H9 (cell line): ENCODE measurements around the gene ITGA2. TPM values are rescaled to one million over a fixed set of nuclear protein-coding genes. Genes with fewer than 3 reads are reported as not detected.

ENCODE experiments used
- DNase-seq: peaks from one replicate; pipeline ENCODE4 v3.0.0-alpha.2; 2017
- H2AFZ ChIP-seq: one replicate; pipeline ENCODE4 v1.6.1; 2013; ENCODE audit warnings: mild to moderate bottlenecking, low read length, control low read depth, moderate library complexity
- H2AK5ac ChIP-seq: 2 replicates; pipeline ENCODE4 v1.6.1; 2013; ENCODE audit warnings: low read length, control low read depth, mixed read lengths; ENCODE audit not compliant: insufficient read length
- H2BK120ac ChIP-seq: one replicate; pipeline ENCODE4 v1.6.1; 2013; ENCODE audit warnings: low read depth, mild to moderate bottlenecking, low read length, control low read depth, inconsistent platforms; ENCODE audit not compliant: poor library complexity, severe bottlenecking
- H2BK12ac ChIP-seq: 2 replicates; pipeline ENCODE4 v1.6.1; 2013; ENCODE audit warnings: low read length, control low read depth, mixed read lengths, low read depth; ENCODE audit not compliant: insufficient read length
- H2BK15ac ChIP-seq: 2 replicates; pipeline ENCODE4 v1.6.1; 2013; ENCODE audit warnings: low read depth, low read length, control low read depth
- H2BK20ac ChIP-seq: one replicate; pipeline ENCODE4 v1.6.1; 2013; ENCODE audit warnings: low read depth, mild to moderate bottlenecking, low read length, control low read depth, inconsistent platforms; ENCODE audit not compliant: poor library complexity, severe bottlenecking
- H2BK5ac ChIP-seq: 2 replicates; pipeline ENCODE4 v1.6.1; 2013; ENCODE audit warnings: low read length, control low read depth, mixed read lengths; ENCODE audit not compliant: insufficient read length
- H3K14ac ChIP-seq: 2 replicates; pipeline ENCODE4 v1.6.1; 2013; ENCODE audit warnings: low read length, control low read depth; ENCODE audit not compliant: insufficient read depth
- H3K18ac ChIP-seq: 2 replicates; pipeline ENCODE4 v1.6.1; 2013; ENCODE audit warnings: low read depth, mild to moderate bottlenecking, mixed read lengths, low read length, control low read depth; ENCODE audit not compliant: insufficient read length
- H3K23ac ChIP-seq: 2 replicates; pipeline ENCODE4 v1.6.1; 2013; ENCODE audit warnings: low read length, control low read depth, mixed read lengths, low read depth; ENCODE audit not compliant: insufficient read length
- H3K23me2 ChIP-seq: 2 replicates; pipeline ENCODE4 v1.6.1; 2013; ENCODE audit warnings: low read depth, mild to moderate bottlenecking, mixed read lengths, low read length, control low read depth; ENCODE audit not compliant: insufficient read length, poor library complexity, severe bottlenecking
- H3K27ac ChIP-seq: 2 replicates; pipeline ENCODE4 v1.5.1; 2013; ENCODE audit warnings: low read length, control low read depth, mixed read lengths, low read depth; ENCODE audit not compliant: insufficient read length
- H3K27me3 ChIP-seq: 2 replicates; pipeline ENCODE4 v1.6.1; 2013; ENCODE audit warnings: low read length, control low read depth, inconsistent platforms; ENCODE audit not compliant: insufficient read depth
- H3K4ac ChIP-seq: 2 replicates; pipeline ENCODE4 v1.6.1; 2013; ENCODE audit warnings: low read depth, mild to moderate bottlenecking, control low read depth, inconsistent platforms, low read length, moderate library complexity
- H3K4me1 ChIP-seq: 2 replicates; pipeline ENCODE4 v1.6.1; 2013; ENCODE audit warnings: low read length, control low read depth, inconsistent platforms; ENCODE audit not compliant: insufficient read depth
- H3K4me2 ChIP-seq: 2 replicates; pipeline ENCODE4 v1.6.1; 2013; ENCODE audit warnings: low read length, control low read depth, mixed read lengths; ENCODE audit not compliant: insufficient read length, insufficient read depth
- H3K56ac ChIP-seq: 2 replicates; pipeline ENCODE4 v1.6.1; 2013; ENCODE audit warnings: low read depth, mild to moderate bottlenecking, mixed read lengths, low read length, control low read depth; ENCODE audit not compliant: insufficient read length
- H3K79me1 ChIP-seq: 2 replicates; pipeline ENCODE4 v1.6.1; 2013; ENCODE audit warnings: low read depth, mild to moderate bottlenecking, moderate library complexity, low read length, control low read depth, inconsistent platforms; ENCODE audit not compliant: insufficient read depth, poor library complexity, severe bottlenecking
- H3K79me2 ChIP-seq: 2 replicates; pipeline ENCODE4 v1.6.1; 2013; ENCODE audit warnings: low read length, control low read depth, inconsistent platforms; ENCODE audit not compliant: insufficient read depth
- H3K9ac ChIP-seq: 2 replicates; pipeline ENCODE4 v1.6.1; 2013; ENCODE audit warnings: low read length, control low read depth, mixed read lengths; ENCODE audit not compliant: insufficient read length; ENCODE audit errors: extremely low read depth
- H3K9me3 ChIP-seq: one replicate; pipeline ENCODE4 v1.6.1; 2013; ENCODE audit warnings: low read depth, low read length, inconsistent platforms; ENCODE audit not compliant: control insufficient read depth
- H3T11ph ChIP-seq: one replicate; pipeline ENCODE4 v1.6.1; 2013; ENCODE audit warnings: mild to moderate bottlenecking, low read length, control low read depth, inconsistent platforms
- H4K20me1 ChIP-seq: one replicate; pipeline ENCODE4 v1.6.1; 2013; ENCODE audit not compliant: control insufficient read depth, insufficient read length, insufficient read depth
- H4K5ac ChIP-seq: 2 replicates; pipeline ENCODE4 v1.6.1; 2013; ENCODE audit warnings: low read depth, mild to moderate bottlenecking, mixed read lengths, low read length, control low read depth; ENCODE audit not compliant: insufficient read length
- H4K8ac ChIP-seq: replicated peaks from 2 replicates; pipeline ENCODE4 v1.6.1; 2013; ENCODE audit warnings: low read length, control low read depth, mixed read lengths, low read depth; ENCODE audit not compliant: insufficient read length
- H4K91ac ChIP-seq: 2 replicates; pipeline ENCODE4 v1.6.1; 2013; ENCODE audit warnings: low read depth, mild to moderate bottlenecking, moderate library complexity, mixed read lengths, low read length, control low read depth; ENCODE audit not compliant: insufficient read length
- H3K27ac Mint-ChIP-seq, 3 experiments: 2 replicates in 2 of 3; 3 replicates in 1 of 3; pipeline ENCODE4 v1.8.0; 2020 to 2021; ENCODE audit warnings: mixed read lengths in 3 of 3, mild to moderate bottlenecking in 1 of 3, moderate library complexity in 1 of 3
- H3K27me3 Mint-ChIP-seq: 2 replicates; pipeline ENCODE4 v1.8.0; 2021; ENCODE audit warnings: low read depth, mild to moderate bottlenecking, moderate library complexity, mixed read lengths
- H3K36me3 Mint-ChIP-seq, 3 experiments: 2 replicates in 2 of 3; 3 replicates in 1 of 3; pipeline ENCODE4 v1.8.0; 2020 to 2021; ENCODE audit warnings: low read depth in 3 of 3, mixed read lengths in 3 of 3; ENCODE audit not compliant: insufficient read depth in 1 of 3
- H3K4me1 Mint-ChIP-seq, 2 experiments: 2 replicates each; pipeline ENCODE4 v1.8.0; 2020; ENCODE audit warnings: mixed read lengths in 2 of 2
- H3K4me3 Mint-ChIP-seq, 2 experiments: 2 replicates in 1 of 2; 3 replicates in 1 of 2; pipeline ENCODE4 v1.8.0; 2020 to 2021; ENCODE audit warnings: mild to moderate bottlenecking in 2 of 2, mixed read lengths in 2 of 2, moderate library complexity in 1 of 2
- H3K9me3 Mint-ChIP-seq, 2 experiments: 2 replicates in 1 of 2; 3 replicates in 1 of 2; pipeline ENCODE4 v1.8.0; 2020; ENCODE audit warnings: mild to moderate bottlenecking in 2 of 2, mixed read lengths in 2 of 2, moderate library complexity in 1 of 2
- WGBS: extraction: QIAGEN DNeasy Blood & Tissue Kit; methylation state at CpG from one replicate; pipeline ENCODE4 v1.1.7; 2013; ENCODE audit warnings: missing lambda C conversion rate, low lambda C conversion rate, mixed read lengths; ENCODE audit not compliant: insufficient read length; ENCODE audit errors: extremely low coverage; 5-methylcytosine and 5-hydroxymethylcytosine counted together
- total RNA-seq: library from RNA; stranded (reverse); gene quantifications from 2 replicates; pipeline ENCODE4 v1.2.1, GENCODE V29; 2021
- TF ChIP-seq, protein P1 (sequence below): fragments of 200-600 bp; sonication (generic); conservative IDR thresholded peaks from 3 replicates; pipeline ENCODE4 v1.8.0; 2021; ENCODE audit warnings: antibody characterized with exemption, mild to moderate bottlenecking

The ITGA2 gene
- total RNA-seq, 1 experiment from 2014 or later, result 3.0 TPM

DNA sequence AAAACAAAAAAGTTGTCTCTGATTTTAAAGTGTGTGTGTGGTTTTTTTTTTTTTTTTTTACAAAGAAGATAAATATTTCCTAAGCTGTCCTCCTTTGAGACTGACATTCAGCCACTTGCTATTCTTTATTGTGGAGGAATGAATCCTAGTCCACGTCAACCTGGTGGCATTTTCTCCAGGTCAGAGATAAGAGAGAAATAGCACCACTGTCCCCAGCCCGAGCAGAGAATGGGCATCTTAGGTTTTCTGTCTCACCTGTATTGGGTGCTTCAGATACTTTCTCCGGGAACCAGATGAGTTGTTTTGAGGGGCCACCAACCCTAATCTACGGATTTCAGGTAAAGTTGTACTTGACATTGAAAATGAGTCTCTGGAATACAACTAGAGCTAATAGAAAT is 1.4 kb downstream of the ITGA2 start:
- peaks cover 22% of the 10 kb centered on the region for H3K27me3 Mint-ChIP-seq
- Histone ChIP-seq H3K14ac (no peak overlapping the region), H4K91ac (no peak overlapping the region), H3K9me3 (no peaks in the 10 kb centered on the region), H3K4me1 (no peaks in the 10 kb centered on the region), H3K79me1 (no peaks in the 10 kb centered on the region), H2AK5ac (no peak overlapping the region), H3K56ac (no peak overlapping the region), H3K4me2 (peak overlapping the region; percentile 82), H2BK20ac (no peak overlapping the region), H4K20me1 (no peaks in the 10 kb centered on the region), H4K8ac (no peak overlapping the region), H3K27me3 (no peaks in the 10 kb centered on the region; the same call in 1 of the 2 replicates), H2BK120ac (no peak overlapping the region), H3T11ph (no peak overlapping the region), H2BK5ac (no peak overlapping the region), H3K23ac (no peak overlapping the region), H4K5ac (no peak overlapping the region), H3K18ac (no peak overlapping the region), H2AFZ (no peak overlapping the region), H3K23me2 (peaks cover 14% of the 10 kb centered on the region), H3K9ac (no peak overlapping the region), H3K4ac (no peak overlapping the region), H2BK15ac (no peak overlapping the region), H3K79me2 (no peaks in the 10 kb centered on the region), H2BK12ac (no peak overlapping the region), H3K27ac (no peak overlapping the region)
- H3K27ac Mint-ChIP-seq, result no peak overlapping the region
- no CpG with 5 or more reads among the region's 4 CpGs for WGBS
- TF ChIP-seq, protein P1, sequence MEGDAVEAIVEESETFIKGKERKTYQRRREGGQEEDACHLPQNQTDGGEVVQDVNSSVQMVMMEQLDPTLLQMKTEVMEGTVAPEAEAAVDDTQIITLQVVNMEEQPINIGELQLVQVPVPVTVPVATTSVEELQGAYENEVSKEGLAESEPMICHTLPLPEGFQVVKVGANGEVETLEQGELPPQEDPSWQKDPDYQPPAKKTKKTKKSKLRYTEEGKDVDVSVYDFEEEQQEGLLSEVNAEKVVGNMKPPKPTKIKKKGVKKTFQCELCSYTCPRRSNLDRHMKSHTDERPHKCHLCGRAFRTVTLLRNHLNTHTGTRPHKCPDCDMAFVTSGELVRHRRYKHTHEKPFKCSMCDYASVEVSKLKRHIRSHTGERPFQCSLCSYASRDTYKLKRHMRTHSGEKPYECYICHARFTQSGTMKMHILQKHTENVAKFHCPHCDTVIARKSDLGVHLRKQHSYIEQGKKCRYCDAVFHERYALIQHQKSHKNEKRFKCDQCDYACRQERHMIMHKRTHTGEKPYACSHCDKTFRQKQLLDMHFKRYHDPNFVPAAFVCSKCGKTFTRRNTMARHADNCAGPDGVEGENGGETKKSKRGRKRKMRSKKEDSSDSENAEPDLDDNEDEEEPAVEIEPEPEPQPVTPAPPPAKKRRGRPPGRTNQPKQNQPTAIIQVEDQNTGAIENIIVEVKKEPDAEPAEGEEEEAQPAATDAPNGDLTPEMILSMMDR, result no peak
- no peaks in the 10 kb centered on the region for H3K36me3 Mint-ChIP-seq
- peak overlapping the region; percentile 76 to 85 for H3K4me3 Mint-ChIP-seq
- H3K4me1 Mint-ChIP-seq, result peaks cover 6 to 16% of the 10 kb centered on the region in 2 experiments
- H3K9me3 Mint-ChIP-seq, result no peaks in the 10 kb centered on the region; a peak in 1 of 5 replicates
- no peak for DNase-seq
